Heart right ventricle (tissue), 16 donors: Measurements from ENCODE around the gene SLC7A11. TPM values are rescaled to one million over a fixed set of nuclear protein-coding genes. Genes with fewer than 3 reads are reported as not detected.

Experiments
- ATAC-seq, 8 donors: fragments of 200-7000 bp; cut with Tn5 transposase; one replicate each; pipeline ENCODE4 v1.9.1; 2020; ENCODE audit warnings: mild to moderate bottlenecking in 8 of 8, moderate library complexity in 8 of 8, moderate number of reproducible peaks in 1 of 8
- DNase-seq, 2 donors: peaks; one replicate each; pipeline ENCODE4 v3.0.0-alpha.2; 2020
- H3K27ac ChIP-seq, 10 donors: fragments of 200-600 bp; sonication (generic) in 2 of 10; one replicate each; pipeline versions ENCODE4 v1.5.0 to v1.8.0; 2020 to 2022; ENCODE audit warnings: mild to moderate bottlenecking in 3 of 10
- H3K27me3 ChIP-seq, 7 donors: fragments of 200-600 bp; one replicate each; pipeline ENCODE4 v1.8.0; 2021 to 2022; ENCODE audit warnings: mild to moderate bottlenecking in 2 of 7
- H3K36me3 ChIP-seq, 9 donors: fragments of 200-600 bp; sonication (generic) in 1 of 9; one replicate each; pipeline versions ENCODE4 v1.5.0 to v1.8.0; 2020 to 2022; ENCODE audit warnings: mild to moderate bottlenecking in 2 of 9
- H3K4me1 ChIP-seq, 9 donors: fragments of 200-600 bp; sonication (generic) in 1 of 9; one replicate each; pipeline versions ENCODE4 v1.5.0 to v1.8.0; 2020 to 2022; ENCODE audit warnings: mild to moderate bottlenecking in 4 of 9
- H3K4me3 ChIP-seq, 10 donors: fragments of 200-600 bp; sonication (generic) in 2 of 10; one replicate each; pipeline versions ENCODE4 v1.5.0 to v1.8.0; 2020 to 2022; ENCODE audit warnings: mild to moderate bottlenecking in 7 of 10, moderate library complexity in 2 of 10
- H3K9me3 ChIP-seq, 11 donors: fragments of 200-600 bp in 10 of 11; sonication (generic) in 2 of 11; one replicate each; pipeline versions ENCODE4 v1.5.0 to v1.8.0; 2013 to 2022; ENCODE audit warnings: mild to moderate bottlenecking in 2 of 11, control low read depth in 1 of 11, moderate library complexity in 1 of 11
- CTCF ChIP-seq, 9 donors: fragments of 200-600 bp; sonication (generic) in 2 of 9; IDR thresholded peaks; one replicate each; pipeline versions ENCODE4 v1.5.0 to v1.8.0; 2021 to 2022; ENCODE audit warnings: antibody characterized with exemption in 9 of 9, mild to moderate bottlenecking in 5 of 9, moderate library complexity in 1 of 9
- WGBS, 2 donors: extraction: QIAGEN DNeasy Blood & Tissue Kit; methylation state at CpG; one replicate each; pipeline ENCODE4 v1.1.7; 2013; ENCODE audit warnings: inconsistent platforms in 1 of 2; 5-methylcytosine and 5-hydroxymethylcytosine counted together
- intact Hi-C, 10 donors: fragments of 100-400 bp; cut with DNase I; formaldehyde crosslinking; loops; one replicate each; pipeline versions ENCODE4 v1.11.1 to v1.14.2; 2022
- polyA plus RNA-seq, 2 donors: library from polyadenylated mRNA; stranded (reverse); fragments of 200-250 nt; gene quantifications; one replicate each; pipeline ENCODE4 v1.2.3, GENCODE V29; 2013
- total RNA-seq, 10 donors: library from RNA; stranded (reverse); fragmentation: NEBNext Ultra II Directional in 3 of 10; extraction: Animal tissue kit (Norgen Biotek cat#: 25700) in 3 of 10; gene quantifications; one replicate each; pipeline versions ENCODE4 v1.2.1 to v1.2.4, GENCODE V29; 2021 to 2023
- donor health status: Arrhythmogenic right ventricular cardiomyopathy.
- donor health status: ischemic (EF 13 %, LVEDD 7.1; RV severe dilation, severe dysfunction).
- donor health status: healthy with polysubstance abuse.
- donor health status: DM: no; HTN: yes; CAD: no.
- donor health status: DM: no; HTN: no; CAD: no.
- donor health status: ischemic (EF 25% LVEDD 6.9; RV normal size, moderate dysfunction).
- donor health status: ischemic (EF 25% LVEDD 5.7; RV mildly dilated, moderate dysfunction).
- donor health status: healthy.
- donor health status: DM: yes; HTN: yes; CAD: no.
- donor health status: Ischemic cardiomyopathy.
- donor health status: ischemic (EF 35%, LVEDD 5.7; RV mildly dilated, moderate dysfunction).
- donor health status: nonischemic (EF 11% LVEDD 7.7; RV severe dilation, severe dysfunction).
- donor health status: DM: yes; HTN: yes; CAD: no.
- donor health status: PGD.
- donor health status: ischemic (EF 29% LVEDD 5.4; RV normal size, mild dysfunction).
- donor health status: nonischemic (EF 23%, LVEDD 6.1; RV moderate dilation, normal function).

Gene SLC7A11
- total and polyA plus RNA-seq, 12 donors = 0.05 to 1.2 (median 0.12) TPM

GRCh38 chr4:138232364-138232763, 9.8 kb downstream of the SLC7A11 start:
- no peaks in the 10 kb centered on the region for H3K27me3 ChIP-seq
- no peaks in the 10 kb centered on the region for H3K36me3 ChIP-seq
- no peak overlapping the region for H3K27ac ChIP-seq
- TF ChIP-seq CTCF (IDR thresholded peaks at IDR 0.05) = no peak
- ATAC-seq (no peak), DNase-seq (no peak)
- peaks cover 0 to 10% (median 0%) of the 10 kb centered on the region in 9 donors for H3K4me1 ChIP-seq
- 91 to 98% methylated on average over 1 of the region's 1 CpG for WGBS, 2 donors
- intact Hi-C loops = no loop called here
- no peak overlapping the region for H3K4me3 ChIP-seq
- no peaks in the 10 kb centered on the region for H3K9me3 ChIP-seq

- ATAC-seq = no peak
- TF ChIP-seq CTCF (IDR thresholded peaks at IDR 0.05) = no peak
- H3K36me3 ChIP-seq = no peaks in the 10 kb centered on the region
- 86% methylated on average over 3 of the region's 3 CpGs for WGBS, 2 donors
- H3K4me3 ChIP-seq = no peak overlapping the region
- no peaks in the 10 kb centered on the region for H3K27me3 ChIP-seq
- H3K27ac ChIP-seq = no peak overlapping the region
- intact Hi-C loops = no loop called here
- DNase-seq = no peak
- H3K9me3 ChIP-seq = no peaks in the 10 kb centered on the region
- peaks cover 0 to 4% (median 0%) of the 10 kb centered on the region in 9 donors for H3K4me1 ChIP-seq
Measured at GRCh38 chr4:138230048-138230447, 12.1 kb downstream of the SLC7A11 start.

GRCh38 chr4:138229160-138229559, 13.0 kb downstream of the SLC7A11 start:
- Histone ChIP-seq H3K27ac (no peak overlapping the region), H3K36me3 (no peaks in the 10 kb centered on the region), H3K4me3 (no peak overlapping the region), H3K9me3 (no peaks in the 10 kb centered on the region), H3K27me3 (no peaks in the 10 kb centered on the region), H3K4me1 (no peaks in the 10 kb centered on the region)
- no peak for TF ChIP-seq CTCF (IDR thresholded peaks at IDR 0.05)
- no peak for ATAC-seq
- WGBS, 2 donors = 83 to 88% methylated on average over 2 of the region's 2 CpGs
- intact Hi-C loops = no loop called here
- no peak for DNase-seq

GRCh38 chr4:138226351-138226750, 15.8 kb downstream of the SLC7A11 start:
- Histone ChIP-seq H3K27me3 (no peaks in the 10 kb centered on the region), H3K4me1 (peaks cover 0 to 19% (median 4%) of the 10 kb centered on the region in 9 donors), H3K9me3 (no peaks in the 10 kb centered on the region), H3K27ac (no peak overlapping the region), H3K36me3 (no peaks in the 10 kb centered on the region), H3K4me3 (no peak overlapping the region)
- no peak for TF ChIP-seq CTCF (IDR thresholded peaks at IDR 0.05)
- 76 to 87% methylated on average over 3 of the region's 3 CpGs for WGBS, 2 donors
- DNase-seq (no peak), ATAC-seq (no peak)
- intact Hi-C loops = no loop called here
